ENCODE results near the gene GNAI3. TPM values are rescaled to one million over a fixed set of nuclear protein-coding genes. Genes with fewer than 3 reads are reported as not detected.
A peak's percentile ranks its signal among the peaks of the same experiment; 100 is the strongest.

GNAI3 gene
- total and polyA plus RNA-seq, 8 donors: 6.4 to 11.5 (median 10.8) TPM

DNA sequence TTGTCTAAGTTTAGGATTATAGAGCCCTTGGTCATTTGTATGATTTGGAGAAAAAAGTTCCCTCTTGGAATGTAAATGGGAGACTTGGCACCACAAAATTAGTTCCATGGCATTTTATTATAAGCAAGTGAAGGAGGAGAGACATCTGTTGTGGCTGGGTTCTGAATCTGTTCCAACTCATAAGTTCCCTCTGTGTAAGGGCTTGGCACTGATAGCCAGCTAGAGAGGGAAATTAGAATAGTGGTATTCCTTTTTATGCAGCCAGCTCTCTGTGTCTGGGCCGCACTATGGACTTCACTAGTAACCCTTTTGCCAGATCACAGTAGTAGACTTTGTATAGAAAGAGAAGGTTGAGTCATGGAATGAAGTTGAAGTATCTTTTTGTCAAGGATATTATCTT lies 31.1 kb downstream of the GNAI3 start:
- ATAC-seq (no peak), DNase-seq (peak in 1 of 4 donors; percentile 13)
- Histone ChIP-seq H3K36me3 (peaks cover 0 to 85% of the 10 kb centered on the region in 2 donors), H3K27me3 (no peaks in the 10 kb centered on the region), H3K9me3 (no peaks in the 10 kb centered on the region), H3K27ac (no peak overlapping the region), H3K4me1 (peaks cover 0 to 13% of the 10 kb centered on the region in 2 donors), H3K4me3 (no peak overlapping the region)
- TF ChIP-seq, protein P1, sequence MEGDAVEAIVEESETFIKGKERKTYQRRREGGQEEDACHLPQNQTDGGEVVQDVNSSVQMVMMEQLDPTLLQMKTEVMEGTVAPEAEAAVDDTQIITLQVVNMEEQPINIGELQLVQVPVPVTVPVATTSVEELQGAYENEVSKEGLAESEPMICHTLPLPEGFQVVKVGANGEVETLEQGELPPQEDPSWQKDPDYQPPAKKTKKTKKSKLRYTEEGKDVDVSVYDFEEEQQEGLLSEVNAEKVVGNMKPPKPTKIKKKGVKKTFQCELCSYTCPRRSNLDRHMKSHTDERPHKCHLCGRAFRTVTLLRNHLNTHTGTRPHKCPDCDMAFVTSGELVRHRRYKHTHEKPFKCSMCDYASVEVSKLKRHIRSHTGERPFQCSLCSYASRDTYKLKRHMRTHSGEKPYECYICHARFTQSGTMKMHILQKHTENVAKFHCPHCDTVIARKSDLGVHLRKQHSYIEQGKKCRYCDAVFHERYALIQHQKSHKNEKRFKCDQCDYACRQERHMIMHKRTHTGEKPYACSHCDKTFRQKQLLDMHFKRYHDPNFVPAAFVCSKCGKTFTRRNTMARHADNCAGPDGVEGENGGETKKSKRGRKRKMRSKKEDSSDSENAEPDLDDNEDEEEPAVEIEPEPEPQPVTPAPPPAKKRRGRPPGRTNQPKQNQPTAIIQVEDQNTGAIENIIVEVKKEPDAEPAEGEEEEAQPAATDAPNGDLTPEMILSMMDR (IDR thresholded peaks at IDR 0.05): no peak
- intact Hi-C loops (cut with DNase I): no loop called here

DNA sequence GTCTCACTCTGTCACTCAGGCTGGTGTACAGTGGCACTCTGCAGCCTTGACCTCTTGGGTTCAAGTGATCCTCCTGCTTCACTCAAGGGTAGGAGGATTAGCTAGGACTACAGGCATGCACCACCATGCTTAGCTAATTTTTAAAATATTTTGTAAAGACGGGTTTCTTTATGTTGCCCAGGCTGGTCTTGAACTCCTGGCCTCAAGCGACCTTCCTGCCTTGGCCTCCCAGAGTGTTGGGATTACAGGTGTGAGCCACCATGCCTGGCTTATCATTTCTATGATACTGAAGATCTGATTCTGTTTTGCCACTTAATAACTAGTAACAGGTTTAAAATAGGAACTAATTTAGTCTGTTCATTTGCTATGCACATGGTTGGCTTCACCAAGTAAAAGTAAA lies 33.6 kb downstream of the GNAI3 start:
- Histone ChIP-seq H3K9me3 (no peaks in the 10 kb centered on the region), H3K36me3 (peaks cover 0 to 88% of the 10 kb centered on the region in 2 donors), H3K4me3 (no peak overlapping the region), H3K4me1 (no peaks in the 10 kb centered on the region), H3K27me3 (no peaks in the 10 kb centered on the region), H3K27ac (no peak overlapping the region)
- DNase-seq (no peak), ATAC-seq (no peak)
- TF ChIP-seq, protein P1 (IDR thresholded peaks at IDR 0.05): no peak
- intact Hi-C loops (cut with DNase I): no loop called here

DNA sequence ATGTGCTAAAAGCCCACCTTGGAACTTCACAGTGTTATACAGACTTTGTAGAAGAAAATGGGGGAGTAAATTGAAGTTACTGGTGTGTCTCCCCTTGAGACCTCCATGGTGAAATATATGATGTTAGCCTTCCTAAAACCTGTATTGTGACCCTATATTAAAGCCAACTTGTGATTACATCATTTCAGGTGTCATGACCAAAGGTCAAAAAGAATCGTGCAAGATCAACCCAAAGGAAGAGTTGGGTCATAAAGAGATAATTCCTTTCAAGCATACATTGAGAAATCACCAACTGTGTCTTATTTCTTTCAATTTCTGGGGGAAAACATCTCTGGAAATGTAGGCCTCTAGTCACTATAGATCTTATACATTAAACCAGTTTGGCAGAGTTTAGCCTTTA lies 36.4 kb downstream of the GNAI3 start:
- TF ChIP-seq, protein P1 (IDR thresholded peaks at IDR 0.05): no peak
- intact Hi-C loops (cut with DNase I): no loop called here
- Histone ChIP-seq H3K36me3 (peaks cover 0 to 89% of the 10 kb centered on the region in 2 donors), H3K9me3 (no peaks in the 10 kb centered on the region), H3K27me3 (no peaks in the 10 kb centered on the region), H3K4me3 (no peak overlapping the region), H3K4me1 (no peaks in the 10 kb centered on the region), H3K27ac (no peak overlapping the region)
- DNase-seq (no peak), ATAC-seq (no peak)

DNA sequence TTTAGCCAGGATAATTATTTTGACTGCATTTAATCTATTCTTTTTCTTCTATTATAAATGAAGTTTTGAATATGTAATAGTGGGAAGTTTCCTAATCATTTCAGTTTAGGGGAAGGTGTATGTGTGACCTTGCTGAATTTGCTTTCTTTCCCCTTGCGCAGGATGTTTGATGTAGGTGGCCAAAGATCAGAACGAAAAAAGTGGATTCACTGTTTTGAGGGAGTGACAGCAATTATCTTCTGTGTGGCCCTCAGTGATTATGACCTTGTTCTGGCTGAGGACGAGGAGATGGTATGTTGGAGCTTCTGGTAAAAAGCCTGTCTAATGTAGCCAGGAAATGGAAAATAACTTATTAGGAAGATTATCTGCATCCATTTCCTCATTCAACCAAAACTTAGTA lies 37.6 kb downstream of the GNAI3 start:
- Histone ChIP-seq H3K27me3 (no peaks in the 10 kb centered on the region), H3K4me1 (no peaks in the 10 kb centered on the region), H3K27ac (no peak overlapping the region), H3K9me3 (no peaks in the 10 kb centered on the region), H3K4me3 (no peak overlapping the region), H3K36me3 (peaks cover 0 to 88% of the 10 kb centered on the region in 2 donors)
- TF ChIP-seq, protein P1 (IDR thresholded peaks at IDR 0.05): no peak
- DNase-seq (no peak), ATAC-seq (no peak)
- intact Hi-C loops (cut with DNase I): no loop called here

DNA sequence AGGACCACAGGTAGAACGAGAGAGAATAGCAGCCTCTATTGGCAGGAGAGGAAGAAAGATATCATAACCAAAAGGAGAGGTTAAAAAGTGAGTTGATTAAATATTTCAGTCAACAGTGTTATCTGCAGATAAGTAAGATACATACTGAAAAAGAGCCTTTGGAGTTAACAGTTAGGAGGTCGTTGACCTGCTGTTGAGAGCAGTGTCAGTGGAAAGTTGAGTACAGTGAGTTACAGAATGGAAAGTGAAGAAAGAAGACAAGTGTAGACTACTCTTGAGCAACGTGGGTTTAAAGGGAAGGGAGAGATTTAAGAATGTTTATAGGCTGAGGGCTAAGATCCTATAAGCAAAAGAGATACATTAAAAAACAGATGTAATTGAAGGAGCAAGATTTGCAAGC lies 40.8 kb downstream of the GNAI3 start:
- Histone ChIP-seq H3K27me3 (no peaks in the 10 kb centered on the region), H3K27ac (peak overlapping the region in 1 of 2 donors; percentile 45), H3K4me3 (no peak overlapping the region), H3K4me1 (no peaks in the 10 kb centered on the region), H3K36me3 (peaks cover 0 to 87% of the 10 kb centered on the region in 2 donors), H3K9me3 (no peaks in the 10 kb centered on the region)
- intact Hi-C loops (cut with DNase I): no loop called here
- ATAC-seq (no peak), DNase-seq (no peak)
- TF ChIP-seq, protein P1 (IDR thresholded peaks at IDR 0.05): no peak
